Stimulated activated naive CD4-positive, alpha-beta T cell treated with Interleukin-2 at 50 U/mL for 16 hours (primary cell): ENCODE data around the gene PLA2G4E.
A peak's percentile ranks its signal among the peaks of the same experiment; 100 is the strongest.

ENCODE experiments used
- DNase-seq: peaks from one replicate; lab custom pipeline; 2025; lab: John Stamatoyannopoulos, UW

PLA2G4E gene

GRCh38 chr15:41955807-41956525, 64.9 kb downstream of the PLA2G4E start:
- no peak for DNase-seq

- DNase-seq: no peak
Observed at GRCh38 chr15:41955100-41955499, 65.7 kb downstream of the PLA2G4E start.

GRCh38 chr15:41954036-41954435, 66.8 kb downstream of the PLA2G4E start:
- DNase-seq: no peak

GRCh38 chr15:41952013-41952563, 68.8 kb downstream of the PLA2G4E start:
- no peak for DNase-seq

- DNase-seq: no peak
Observed at GRCh38 chr15:41951571-41951970, 69.3 kb downstream of the PLA2G4E start.

GRCh38 chr15:41950489-41950888, 70.4 kb downstream of the PLA2G4E start:
- DNase-seq: no peak

GRCh38 chr15:41950127-41950483, 70.7 kb downstream of the PLA2G4E start:
- DNase-seq: no peak

GRCh38 chr15:41949401-41950126, 71.3 kb downstream of the PLA2G4E start:
- DNase-seq: no peak

- no peak for DNase-seq
Observed at GRCh38 chr15:41948490-41948889, 72.4 kb downstream of the PLA2G4E start.

- no peak for DNase-seq
Observed at GRCh38 chr15:41946970-41947369, 73.9 kb downstream of the PLA2G4E start.

- no peak for DNase-seq
Observed at GRCh38 chr15:41945731-41946130, 75.1 kb downstream of the PLA2G4E start.

- no peak for DNase-seq
Observed at GRCh38 chr15:41945221-41945620, 75.6 kb downstream of the PLA2G4E start.

GRCh38 chr15:41944313-41944940, 76.4 kb downstream of the PLA2G4E start:
- no peak for DNase-seq

GRCh38 chr15:41943543-41944312, 77.1 kb downstream of the PLA2G4E start:
- DNase-seq: no peak

- DNase-seq: no peak
Observed at GRCh38 chr15:41942886-41943285, 78.0 kb downstream of the PLA2G4E start.

GRCh38 chr15:41941644-41942415, 79.0 kb downstream of the PLA2G4E start:
- DNase-seq: no peak

- DNase-seq: peak; percentile 59
Observed at GRCh38 chr15:41940441-41940857, 80.4 kb downstream of the PLA2G4E start.

GRCh38 chr15:41939986-41940385, 80.9 kb downstream of the PLA2G4E start:
- no peak for DNase-seq

GRCh38 chr15:41937568-41937923, 83.3 kb downstream of the PLA2G4E start:
- no peak for DNase-seq

GRCh38 chr15:41936649-41937567, 83.9 kb downstream of the PLA2G4E start:
- DNase-seq: peak; percentile 83
